ENCODE results near the gene CEP170B.
"Not testable (repeated sequence)": the region's sequence is repeated elsewhere in the genome, so short reads cannot be mapped to it uniquely, and the experiment has no call there.

The CEP170B gene

GRCh38 chr14:104865081-104865630 is at the start of gene CEP170B:
Gene CEP170B (plus strand): TSS chr14:104865268. CDS start chr14:104868451, 3,183 bp downstream.
- peak; percentile 69 for DNase-seq

- no peak for DNase-seq
Observed at GRCh38 chr14:104816616-104816884, 48.5 kb upstream of the CEP170B start.

- no peak for DNase-seq
Observed at GRCh38 chr14:104817930-104818713, 46.9 kb upstream of the CEP170B start.

GRCh38 chr14:104818714-104819161 is 46.3 kb upstream of the CEP170B start:
- no peak for DNase-seq

GRCh38 chr14:104819361-104819781 is 45.7 kb upstream of the CEP170B start:
- no peak for DNase-seq

- DNase-seq: no peak
Observed at GRCh38 chr14:104820669-104821228, 44.3 kb upstream of the CEP170B start.

- DNase-seq: no peak
Observed at GRCh38 chr14:104821229-104821945, 43.7 kb upstream of the CEP170B start.

GRCh38 chr14:104821971-104822608 is 43.0 kb upstream of the CEP170B start:
- no peak for DNase-seq

DNA sequence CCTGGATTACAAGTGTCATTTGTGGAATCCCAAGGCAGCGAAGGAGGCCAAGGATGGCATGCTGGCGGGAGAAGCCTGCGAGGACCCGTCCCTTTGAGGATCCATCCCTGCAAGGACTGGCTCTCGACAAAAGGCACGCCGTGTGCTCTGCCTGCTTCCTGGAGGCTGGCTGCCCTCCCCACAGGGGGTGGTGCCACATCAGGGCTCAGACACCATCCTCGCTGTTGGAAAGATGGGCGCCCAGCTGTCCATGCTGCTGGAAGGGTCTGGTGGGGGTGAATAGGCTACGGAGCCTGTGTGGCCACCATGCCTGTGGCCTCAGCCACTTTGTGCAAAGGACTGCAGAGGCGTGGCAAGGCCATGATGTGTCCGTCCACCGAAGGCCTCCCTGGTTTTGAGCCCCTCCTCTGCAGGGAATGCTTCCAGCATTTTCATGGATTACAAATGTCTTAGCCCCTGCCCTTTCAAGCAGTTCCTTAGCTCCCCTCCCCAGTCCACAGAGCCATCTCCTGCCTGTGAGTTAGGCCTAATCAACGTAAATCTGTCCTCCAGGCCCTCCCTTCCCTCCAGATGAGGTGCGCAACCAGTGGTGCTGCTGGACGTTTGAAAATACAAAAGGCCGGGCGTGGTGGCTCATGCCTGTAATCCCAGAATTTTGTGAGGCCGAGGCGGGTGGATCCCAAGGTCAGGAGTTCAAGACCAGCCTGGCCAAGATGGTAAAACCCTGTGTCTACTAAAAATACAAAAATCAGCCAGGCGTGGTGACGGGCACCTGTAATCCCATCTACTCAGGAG is 42.0 kb upstream of the CEP170B start:
- DNase-seq: no peak

DNA sequence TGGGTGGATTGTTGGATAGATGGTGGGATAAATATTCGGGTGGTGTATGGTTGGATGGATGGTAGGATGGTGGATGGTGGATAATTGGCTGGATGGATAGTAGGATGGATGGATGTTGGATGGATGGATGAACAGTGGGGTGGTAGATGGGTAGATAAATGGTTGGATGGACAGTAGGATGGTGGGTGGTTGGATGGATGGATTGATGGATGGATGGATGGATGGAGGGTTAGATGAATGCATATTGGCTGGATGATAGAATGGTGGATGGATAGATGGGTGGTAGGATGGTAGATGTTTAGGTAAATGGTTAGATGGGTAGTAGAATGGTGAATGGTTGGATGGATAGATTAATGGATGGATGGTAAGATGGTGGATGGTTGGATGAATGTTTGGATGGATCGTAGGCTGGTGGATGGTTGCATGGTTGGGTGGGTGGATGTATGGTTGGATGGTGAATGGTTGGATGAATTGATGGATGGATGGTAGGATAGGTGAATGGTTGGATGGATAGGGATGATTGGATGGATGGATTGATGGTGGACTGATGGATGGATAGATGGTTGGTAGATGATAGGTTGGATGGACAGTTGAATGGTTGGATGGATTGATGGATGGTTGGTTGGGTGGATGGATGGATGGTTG is 40.6 kb upstream of the CEP170B start:
- DNase-seq: no peak

DNA sequence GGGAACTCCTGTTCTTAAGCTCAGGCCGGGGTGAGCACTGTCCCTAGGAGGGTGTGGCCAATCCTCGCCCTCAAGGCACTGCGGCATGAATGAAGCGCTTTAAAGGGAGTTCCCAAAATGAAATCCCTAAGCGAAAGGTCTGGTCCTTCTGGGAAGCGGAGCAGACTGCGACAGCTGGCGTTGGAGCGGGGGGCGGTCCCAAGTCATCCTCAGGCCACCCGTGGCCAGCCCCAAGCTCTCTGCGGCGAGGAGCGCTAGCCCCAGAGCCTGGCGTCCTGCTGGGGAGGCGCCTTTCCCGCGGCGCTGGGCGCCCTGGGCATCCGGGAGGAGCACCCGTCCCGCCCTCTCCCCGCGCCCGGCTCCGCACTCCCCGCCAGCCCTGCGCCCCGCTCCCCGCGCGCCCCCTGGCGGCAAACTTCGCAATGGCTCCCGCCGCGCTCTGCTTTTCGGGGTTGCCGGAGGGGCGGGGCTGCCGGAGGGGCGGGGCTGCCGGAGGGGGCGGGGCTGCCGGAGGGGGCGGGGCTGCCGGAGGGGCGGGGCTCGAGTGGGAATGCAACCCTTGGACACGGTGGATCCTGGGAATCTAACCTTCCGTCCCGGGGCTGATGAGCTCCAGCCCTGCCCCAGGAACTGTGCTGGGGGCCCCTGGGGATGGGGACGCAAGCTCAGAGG is 38.7 kb upstream of the CEP170B start:
- DNase-seq: peak; percentile 100

DNA sequence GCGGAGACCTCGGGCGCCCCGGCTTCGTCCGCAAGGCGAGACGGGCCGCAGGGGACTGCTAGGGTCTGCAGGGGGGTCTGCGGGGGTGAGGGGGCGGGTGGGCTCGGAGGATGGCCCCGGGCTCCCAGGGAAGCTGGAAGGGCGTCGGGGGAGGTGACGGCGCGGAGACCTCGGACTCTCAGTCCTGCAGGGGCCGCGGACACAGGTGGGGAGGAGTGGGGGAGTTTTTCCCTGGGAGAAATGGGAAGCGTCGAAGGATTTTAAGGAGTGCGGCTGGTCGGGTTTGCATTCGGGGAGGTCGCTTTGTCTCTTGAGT is 38.2 kb upstream of the CEP170B start:
- DNase-seq: no peak

- peak; percentile 76 for DNase-seq
Observed at GRCh38 chr14:104827177-104828055, 37.7 kb upstream of the CEP170B start.

DNA sequence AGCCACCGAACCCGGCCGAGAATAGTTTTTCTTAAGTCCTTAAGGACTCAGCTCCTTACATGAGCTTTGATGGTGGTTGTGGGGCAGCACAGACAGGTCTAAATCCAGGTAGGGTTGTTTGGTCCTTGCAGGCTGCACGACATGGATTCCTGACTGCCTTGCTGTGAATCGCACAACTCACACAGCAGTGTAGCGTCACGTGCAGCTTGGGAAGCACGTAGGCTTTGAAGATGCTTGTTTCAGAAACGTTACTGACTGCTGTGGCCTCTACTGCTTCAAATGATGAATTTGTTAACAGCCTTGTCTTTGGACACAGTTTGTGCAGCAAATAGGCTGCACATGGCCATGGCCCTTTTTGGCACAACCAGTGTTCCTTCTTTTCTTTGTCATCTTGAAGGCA is 34.3 kb upstream of the CEP170B start:
- no peak for DNase-seq

- not testable (repeated sequence) for DNase-seq
Observed at GRCh38 chr14:104836171-104836935, 28.7 kb upstream of the CEP170B start.

GRCh38 chr14:104841730-104842129 is 23.3 kb upstream of the CEP170B start:
- no peak for DNase-seq

- no peak for DNase-seq
Observed at GRCh38 chr14:104843006-104843405, 22.1 kb upstream of the CEP170B start.

DNA sequence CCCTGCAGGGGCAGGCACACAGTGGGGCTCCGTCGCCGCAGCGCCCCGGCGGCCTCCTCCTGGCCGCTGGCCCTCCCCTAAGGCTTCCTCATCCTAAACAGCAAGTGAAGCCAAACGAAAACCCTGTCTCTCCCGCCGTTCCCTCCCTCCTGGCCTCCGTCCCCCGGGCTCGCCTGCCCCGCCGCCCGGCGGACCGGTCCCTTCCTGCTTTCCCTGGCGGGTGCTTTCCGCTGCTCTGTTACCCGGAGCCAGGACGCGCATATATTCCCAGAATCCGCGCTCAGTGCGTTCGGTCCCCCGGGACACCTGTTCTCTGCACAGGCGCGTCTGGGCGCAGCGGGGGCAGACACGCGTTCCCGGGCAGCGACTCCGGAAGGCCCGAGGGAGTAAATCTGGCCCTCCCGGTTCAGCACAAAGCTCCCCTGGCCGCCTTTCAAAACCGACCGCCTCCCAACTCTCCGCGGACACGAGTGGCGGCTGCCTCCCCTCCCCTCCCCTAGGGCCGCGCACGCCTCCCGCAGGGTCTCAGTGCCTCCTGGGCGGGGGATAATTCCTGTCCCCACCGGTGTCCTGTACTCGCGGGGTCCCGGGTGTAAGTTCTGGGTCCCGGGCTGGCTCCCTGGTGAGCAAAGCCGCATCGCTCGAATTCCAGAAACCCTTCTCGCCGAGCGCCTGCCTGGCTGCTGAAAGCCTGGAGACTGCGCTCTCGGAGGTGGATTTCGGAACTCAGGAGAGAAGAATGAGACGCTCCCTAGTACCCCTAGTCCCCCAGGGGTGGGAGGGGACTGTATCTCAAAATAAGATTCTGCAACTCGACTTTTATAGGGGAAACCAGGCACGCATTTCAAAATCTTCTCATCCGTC is 21.4 kb upstream of the CEP170B start:
- no peak for DNase-seq
